Endodermal cell (in vitro differentiated cells): ENCODE results near the gene GAPDH. TPM values are rescaled to one million over a fixed set of nuclear protein-coding genes. Genes with fewer than 3 reads are reported as not detected.

Source experiments
- DNase-seq: peaks from one replicate; pipeline ENCODE4 v3.0.0-alpha.2; 2017
- H3K27ac ChIP-seq: 2 replicates; pipeline ENCODE4 v1.5.1; 2013; ENCODE audit warnings: mild to moderate bottlenecking, low read depth, low read length, moderate library complexity
- H3K27me3 ChIP-seq: 2 replicates; pipeline ENCODE4 v1.6.1; 2013; ENCODE audit warnings: mild to moderate bottlenecking, low read length, moderate library complexity; ENCODE audit not compliant: insufficient read depth, control insufficient read depth, poor library complexity, severe bottlenecking
- H3K36me3 ChIP-seq: 2 replicates; pipeline ENCODE4 v1.7.0; 2013; ENCODE audit warnings: mild to moderate bottlenecking, low read length, moderate library complexity; ENCODE audit not compliant: control insufficient read depth, insufficient read depth
- H3K4me1 ChIP-seq: one replicate; pipeline ENCODE4 v1.7.0; 2013; ENCODE audit warnings: low read length; ENCODE audit not compliant: control insufficient read depth, insufficient read depth
- H3K4me3 ChIP-seq: 2 replicates; pipeline ENCODE4 v1.5.1; 2013; ENCODE audit warnings: mild to moderate bottlenecking, low read length, moderate library complexity
- H3K9ac ChIP-seq: 2 replicates; pipeline ENCODE4 v1.6.1; 2013; ENCODE audit warnings: mild to moderate bottlenecking, low read length, moderate library complexity; ENCODE audit not compliant: poor library complexity, severe bottlenecking; ENCODE audit errors: extremely low read depth
- H3K9me3 ChIP-seq: 2 replicates; pipeline ENCODE4 v1.6.1; 2013; ENCODE audit warnings: mild to moderate bottlenecking, low read length, moderate library complexity; ENCODE audit not compliant: control insufficient read depth
- H3K27ac Mint-ChIP-seq: 2 replicates; pipeline ENCODE4 v1.8.0; 2020; ENCODE audit warnings: mixed read lengths
- H3K27me3 Mint-ChIP-seq: 2 replicates; pipeline ENCODE4 v1.8.0; 2021; ENCODE audit warnings: mild to moderate bottlenecking, mixed read lengths; ENCODE audit not compliant: insufficient read depth
- H3K36me3 Mint-ChIP-seq: 2 replicates; pipeline ENCODE4 v1.8.0; 2020; ENCODE audit warnings: low read depth, mixed read lengths
- H3K4me1 Mint-ChIP-seq: 2 replicates; pipeline ENCODE4 v1.8.0; 2020; ENCODE audit warnings: mixed read lengths
- H3K4me3 Mint-ChIP-seq: 2 replicates; pipeline ENCODE4 v1.8.0; 2020; ENCODE audit warnings: mild to moderate bottlenecking, moderate library complexity, mixed read lengths
- H3K9me3 Mint-ChIP-seq: 2 replicates; pipeline ENCODE4 v1.8.0; 2020; ENCODE audit warnings: mild to moderate bottlenecking, mixed read lengths
- WGBS, 2 experiments: methylation state at CpG; one replicate each; pipeline versions ENCODE4 v1.1.5 to v1.1.7; 2013; ENCODE audit warnings: missing lambda C conversion rate in 2 of 2, mixed read lengths in 1 of 2; ENCODE audit not compliant: insufficient coverage in 1 of 2, insufficient read length in 1 of 2; 5-methylcytosine and 5-hydroxymethylcytosine counted together
- total RNA-seq, 2 donors: library from RNA; stranded (reverse); fragmentation: NEBNext Ultra II Directional in 1 of 2; extraction: Animal tissue kit (Norgen Biotek cat#: 25700) in 1 of 2; gene quantifications; 2 replicates in 1 of 2; 3 replicates in 1 of 2; pipeline ENCODE4 v1.2.1, GENCODE V29; 2021
- TF ChIP-seq, protein P1 (sequence below): fragments of 200-600 bp; sonication (generic); conservative IDR thresholded peaks from 2 replicates; pipeline ENCODE4 v1.5.0; 2021; ENCODE audit warnings: antibody characterized with exemption, mild to moderate bottlenecking

GAPDH gene
- total RNA-seq, 2 donors from 2014 or later: 2,848 to 5,273 TPM

DNA sequence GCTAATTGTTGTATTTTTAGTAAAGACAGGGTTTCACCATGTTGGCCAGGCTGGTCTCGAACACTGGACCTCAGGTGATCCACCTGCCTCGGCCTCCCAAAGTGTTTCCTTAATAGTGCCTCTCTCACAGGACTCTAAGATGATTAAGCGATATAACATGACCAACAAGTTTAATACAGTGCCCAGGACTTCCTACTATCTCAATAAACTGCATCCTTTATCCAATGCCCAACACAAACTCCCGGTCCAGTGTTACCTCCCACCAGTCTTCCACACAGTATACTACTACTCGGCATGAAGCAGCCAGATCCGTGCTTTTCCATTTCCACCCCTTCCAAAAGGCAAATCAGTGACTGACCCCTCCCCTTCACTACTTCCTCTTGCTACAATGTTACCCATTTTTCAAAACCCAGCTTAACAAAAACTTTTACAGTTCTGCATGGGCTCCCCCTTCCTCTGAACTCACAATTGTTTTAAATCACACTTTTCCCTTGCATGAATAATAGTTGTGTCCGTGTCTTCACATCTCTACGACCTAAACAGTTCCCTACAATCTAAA, 32.9 kb downstream of the GAPDH start:
- H3K36me3 Mint-ChIP-seq: peaks cover 73% of the 10 kb centered on the region
- DNase-seq: no peak
- H3K36me3 ChIP-seq: peaks cover 70% of the 10 kb centered on the region
- H3K27me3 Mint-ChIP-seq: peaks cover 1% of the 10 kb centered on the region
- H3K4me3 Mint-ChIP-seq: peak overlapping the region; percentile 97
- no peaks in the 10 kb centered on the region for H3K9me3 Mint-ChIP-seq
- no peaks in the 10 kb centered on the region for H3K9me3 ChIP-seq
- TF ChIP-seq, protein P1, sequence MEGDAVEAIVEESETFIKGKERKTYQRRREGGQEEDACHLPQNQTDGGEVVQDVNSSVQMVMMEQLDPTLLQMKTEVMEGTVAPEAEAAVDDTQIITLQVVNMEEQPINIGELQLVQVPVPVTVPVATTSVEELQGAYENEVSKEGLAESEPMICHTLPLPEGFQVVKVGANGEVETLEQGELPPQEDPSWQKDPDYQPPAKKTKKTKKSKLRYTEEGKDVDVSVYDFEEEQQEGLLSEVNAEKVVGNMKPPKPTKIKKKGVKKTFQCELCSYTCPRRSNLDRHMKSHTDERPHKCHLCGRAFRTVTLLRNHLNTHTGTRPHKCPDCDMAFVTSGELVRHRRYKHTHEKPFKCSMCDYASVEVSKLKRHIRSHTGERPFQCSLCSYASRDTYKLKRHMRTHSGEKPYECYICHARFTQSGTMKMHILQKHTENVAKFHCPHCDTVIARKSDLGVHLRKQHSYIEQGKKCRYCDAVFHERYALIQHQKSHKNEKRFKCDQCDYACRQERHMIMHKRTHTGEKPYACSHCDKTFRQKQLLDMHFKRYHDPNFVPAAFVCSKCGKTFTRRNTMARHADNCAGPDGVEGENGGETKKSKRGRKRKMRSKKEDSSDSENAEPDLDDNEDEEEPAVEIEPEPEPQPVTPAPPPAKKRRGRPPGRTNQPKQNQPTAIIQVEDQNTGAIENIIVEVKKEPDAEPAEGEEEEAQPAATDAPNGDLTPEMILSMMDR: no peak
- WGBS, 2 experiments: 56 to 66% methylated on average over 7 to 8 of the region's 8 CpGs
- peak overlapping the region; percentile 99 for H3K27ac Mint-ChIP-seq
- peak overlapping the region; percentile 92 for H3K4me3 ChIP-seq
- H3K4me1 Mint-ChIP-seq: peaks cover 20% of the 10 kb centered on the region
- H3K27me3 ChIP-seq: no peaks in the 10 kb centered on the region
- no peak overlapping the region for H3K27ac ChIP-seq
- H3K9ac ChIP-seq: peak overlapping the region; percentile 73
- no peaks in the 10 kb centered on the region for H3K4me1 ChIP-seq

DNA sequence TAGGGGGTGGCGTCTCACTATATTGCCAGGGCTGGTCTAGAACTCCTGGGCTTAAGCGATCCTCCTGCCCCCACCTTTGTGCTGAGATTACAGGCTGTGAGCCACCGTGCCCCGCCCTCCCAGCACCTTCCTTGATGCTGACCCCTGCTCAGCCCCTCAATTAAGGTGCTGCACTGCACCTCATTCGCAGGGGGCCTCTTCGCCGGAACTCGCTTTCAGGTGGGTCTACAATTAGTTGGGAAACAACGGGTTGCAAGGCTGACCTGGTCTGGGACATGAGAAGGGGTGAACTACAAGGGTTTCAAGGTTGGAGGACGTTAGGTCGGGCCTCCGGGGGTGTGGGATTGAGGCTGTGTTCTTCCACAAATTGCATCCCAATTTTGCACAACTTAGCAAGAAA, 35.0 kb downstream of the GAPDH start:
- peaks cover 1% of the 10 kb centered on the region for H3K27me3 Mint-ChIP-seq
- H3K9ac ChIP-seq: no peak overlapping the region
- H3K27ac ChIP-seq: no peak overlapping the region
- H3K27ac Mint-ChIP-seq: peak overlapping the region; percentile 99
- peaks cover 20% of the 10 kb centered on the region for H3K4me1 Mint-ChIP-seq
- H3K4me3 ChIP-seq: peak overlapping the region; percentile 92
- WGBS, 2 experiments: 80 to 92% methylated on average over 1 to 9 of the region's 12 CpGs
- H3K4me1 ChIP-seq: no peaks in the 10 kb centered on the region
- H3K4me3 Mint-ChIP-seq: peak overlapping the region; percentile 97
- TF ChIP-seq, protein P1: no peak
- peaks cover 72% of the 10 kb centered on the region for H3K36me3 ChIP-seq
- DNase-seq: no peak
- peaks cover 72% of the 10 kb centered on the region for H3K36me3 Mint-ChIP-seq
- no peaks in the 10 kb centered on the region for H3K27me3 ChIP-seq
- H3K9me3 Mint-ChIP-seq: no peaks in the 10 kb centered on the region
- no peaks in the 10 kb centered on the region for H3K9me3 ChIP-seq

DNA sequence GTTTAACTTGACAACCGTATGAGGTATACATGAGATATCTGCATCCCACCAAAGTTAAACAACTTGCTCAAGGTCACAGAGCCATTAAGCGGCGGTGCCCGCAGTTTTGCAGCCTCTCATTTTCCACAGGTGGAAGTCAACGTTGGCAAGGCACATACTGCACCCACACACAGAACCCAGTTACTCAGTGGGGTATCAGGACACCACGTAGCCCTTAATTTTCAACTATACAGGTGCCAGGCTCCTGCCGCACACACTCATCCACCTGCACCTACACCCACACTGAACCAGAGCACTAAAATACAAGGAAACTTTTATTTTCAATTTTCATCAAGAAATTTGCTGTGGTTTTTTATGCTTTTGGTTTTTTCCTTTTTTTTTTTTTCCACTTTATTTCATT, 35.5 kb downstream of the GAPDH start:
- Mint-ChIP-seq H3K4me1 (peaks cover 20% of the 10 kb centered on the region), H3K27ac (peak overlapping the region; percentile 99), H3K4me3 (peak overlapping the region; percentile 97), H3K9me3 (no peaks in the 10 kb centered on the region), H3K36me3 (peaks cover 72% of the 10 kb centered on the region), H3K27me3 (peaks cover 1% of the 10 kb centered on the region)
- Histone ChIP-seq H3K27me3 (no peaks in the 10 kb centered on the region), H3K9me3 (no peaks in the 10 kb centered on the region), H3K36me3 (peaks cover 74% of the 10 kb centered on the region), H3K4me3 (no peak overlapping the region), H3K27ac (no peak overlapping the region), H3K4me1 (no peaks in the 10 kb centered on the region), H3K9ac (no peak overlapping the region)
- DNase-seq: no peak
- WGBS, 2 experiments: 91 to 97% methylated on average over 6 to 7 of the region's 7 CpGs
- TF ChIP-seq, protein P1: no peak
